Measurements from ENCODE around the gene GALT.

Gene GALT

DNA sequence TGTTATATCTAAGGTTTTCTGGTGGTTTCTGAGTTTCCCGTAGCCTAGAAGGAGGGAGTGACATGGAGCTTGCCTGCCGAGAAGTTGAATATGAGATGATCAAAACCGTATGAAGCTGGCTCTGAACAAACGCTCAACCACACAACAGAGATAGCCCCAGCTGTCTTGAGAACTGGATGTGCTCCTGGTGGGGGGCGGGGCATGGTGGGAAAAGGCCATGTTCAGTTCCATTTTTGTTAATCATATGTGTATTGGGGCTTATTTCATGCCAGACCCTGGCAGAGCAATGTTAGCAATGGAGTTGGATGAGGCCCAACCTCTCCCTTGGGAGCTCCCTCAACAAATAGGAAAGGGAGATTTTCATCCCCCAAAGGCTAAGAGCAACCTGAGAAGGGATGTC is 39.8 kb downstream of the GALT start:
- DNase-seq: no peak

DNA sequence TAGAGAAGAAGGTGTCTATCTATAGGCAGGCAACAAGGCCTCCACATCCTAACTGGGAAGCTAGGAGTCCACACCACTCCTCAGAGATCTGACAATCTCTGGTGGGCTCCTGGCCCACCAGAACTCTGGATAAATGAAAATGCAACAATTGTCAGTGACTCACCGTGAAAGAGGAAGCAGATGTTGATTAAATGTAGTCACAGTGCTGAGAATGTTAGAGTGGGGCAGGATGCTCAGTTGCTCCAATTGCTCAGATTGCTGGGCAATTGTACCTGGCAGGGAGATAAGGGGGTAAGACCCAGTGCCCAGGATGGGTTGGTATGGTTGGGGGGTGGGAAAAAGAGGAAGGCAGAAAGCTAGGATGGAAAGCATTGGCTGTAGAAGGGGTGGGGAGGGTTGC is 40.3 kb downstream of the GALT start:
- no peak for DNase-seq

DNA sequence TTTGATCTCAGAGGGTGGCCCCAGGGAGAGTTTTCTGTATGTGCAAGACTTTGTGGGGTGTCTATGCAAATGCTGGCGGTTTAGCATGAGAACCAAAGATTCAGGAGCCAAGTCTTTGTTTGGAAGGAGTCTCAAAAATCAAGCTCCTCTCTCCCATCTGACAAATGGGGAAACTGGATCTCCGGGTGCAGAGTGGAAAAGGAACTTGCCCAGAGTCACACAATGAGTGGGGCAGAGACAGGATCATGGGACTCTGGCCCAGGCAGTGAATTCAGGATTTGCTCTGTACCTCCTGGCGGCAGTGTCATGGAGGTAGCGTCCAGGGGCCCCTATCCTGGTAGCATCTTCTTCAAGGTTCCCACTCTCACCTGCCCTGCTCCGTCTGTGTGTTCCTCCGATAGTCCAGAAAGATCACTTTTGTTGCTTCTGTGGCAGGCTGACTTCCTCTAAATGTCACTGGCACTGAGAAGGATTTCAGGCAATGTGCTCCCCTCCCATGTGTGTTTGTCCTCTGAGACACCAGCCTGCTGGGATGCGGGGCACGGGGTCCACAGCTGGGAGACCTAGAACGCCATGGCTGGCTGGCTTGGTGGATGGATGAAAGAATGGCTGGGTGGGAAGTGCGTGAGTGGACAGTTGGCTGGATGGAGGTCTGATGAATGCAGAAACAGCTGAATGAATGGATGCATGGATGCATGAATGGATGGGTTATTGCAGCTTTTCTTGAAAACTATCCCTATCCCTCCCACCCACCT is 41.0 kb downstream of the GALT start:
- DNase-seq: no peak

DNA sequence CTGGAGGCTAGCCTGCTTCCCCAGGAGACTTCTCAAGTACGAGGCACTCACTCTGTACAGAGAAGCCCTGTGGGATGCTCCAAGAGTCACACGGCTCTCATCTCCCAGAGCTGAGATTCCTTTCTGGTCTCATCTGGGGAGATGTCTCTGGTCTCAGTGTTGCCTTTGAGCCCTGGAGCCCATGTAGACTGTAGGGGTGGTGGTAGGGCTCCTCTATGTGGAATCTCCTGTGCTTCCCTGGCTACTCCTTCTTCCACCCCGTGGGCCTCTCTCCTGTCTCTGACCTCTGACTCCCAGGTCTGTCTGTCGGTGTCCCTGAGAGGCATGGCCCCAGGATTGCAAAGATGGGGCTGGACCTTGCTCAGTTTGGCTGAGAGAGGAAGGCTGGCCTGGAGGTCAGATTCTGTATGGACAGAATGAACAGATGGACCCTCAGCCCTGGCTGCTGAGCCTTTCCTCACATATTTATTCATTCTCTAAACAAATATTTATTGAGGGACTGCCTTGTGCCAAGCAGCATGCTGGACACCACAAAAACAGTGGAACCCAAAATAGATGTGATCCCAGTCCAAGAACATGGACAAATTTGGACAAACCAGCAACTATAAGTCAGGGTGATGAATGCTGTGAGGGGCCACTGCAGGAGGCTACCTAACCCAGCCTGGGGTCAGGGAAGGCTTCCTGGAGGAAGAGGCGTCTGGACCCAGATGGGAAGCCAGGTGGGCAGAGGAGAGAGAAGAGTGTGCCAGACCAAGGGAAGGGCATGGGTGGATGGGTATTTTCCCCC is 42.0 kb downstream of the GALT start:
- no peak for DNase-seq

DNA sequence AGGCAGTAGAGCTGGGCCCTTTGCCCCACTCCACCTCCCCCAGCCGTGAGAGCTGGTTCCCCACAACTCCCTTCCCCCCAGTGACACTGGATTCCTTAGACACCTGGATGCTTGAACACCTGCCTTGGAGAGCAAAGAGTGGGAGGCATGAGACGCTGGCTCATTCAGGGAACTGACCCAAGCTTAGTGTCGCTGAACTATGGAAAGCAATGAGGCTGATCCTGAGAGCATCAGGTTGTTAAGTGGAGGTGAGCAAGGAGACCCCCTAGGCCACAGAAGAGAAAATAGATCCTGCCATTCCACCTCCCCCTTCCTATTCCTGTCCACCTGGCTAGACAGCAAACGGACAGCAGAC is 42.6 kb downstream of the GALT start:
- DNase-seq: no peak

DNA sequence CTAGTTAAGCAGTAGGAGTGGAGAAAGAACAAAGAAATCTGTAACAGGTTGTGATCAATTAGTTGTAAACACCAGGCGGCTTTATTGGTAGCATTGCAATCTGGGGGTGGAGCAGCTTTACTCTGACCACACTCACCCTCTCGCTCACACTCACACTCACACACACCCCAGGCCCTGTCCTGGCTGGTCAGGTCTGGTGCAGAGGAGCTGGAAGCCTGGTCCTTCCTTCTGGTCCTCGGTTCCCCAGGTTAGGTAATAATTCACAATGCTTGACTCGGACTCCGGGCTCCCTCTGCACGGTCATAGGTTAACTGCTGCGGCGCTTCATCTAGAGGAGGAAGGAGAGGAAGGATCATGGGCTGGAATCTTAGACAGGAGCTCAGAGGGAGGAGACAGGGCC is 43.0 kb downstream of the GALT start:
- DNase-seq: no peak

DNA sequence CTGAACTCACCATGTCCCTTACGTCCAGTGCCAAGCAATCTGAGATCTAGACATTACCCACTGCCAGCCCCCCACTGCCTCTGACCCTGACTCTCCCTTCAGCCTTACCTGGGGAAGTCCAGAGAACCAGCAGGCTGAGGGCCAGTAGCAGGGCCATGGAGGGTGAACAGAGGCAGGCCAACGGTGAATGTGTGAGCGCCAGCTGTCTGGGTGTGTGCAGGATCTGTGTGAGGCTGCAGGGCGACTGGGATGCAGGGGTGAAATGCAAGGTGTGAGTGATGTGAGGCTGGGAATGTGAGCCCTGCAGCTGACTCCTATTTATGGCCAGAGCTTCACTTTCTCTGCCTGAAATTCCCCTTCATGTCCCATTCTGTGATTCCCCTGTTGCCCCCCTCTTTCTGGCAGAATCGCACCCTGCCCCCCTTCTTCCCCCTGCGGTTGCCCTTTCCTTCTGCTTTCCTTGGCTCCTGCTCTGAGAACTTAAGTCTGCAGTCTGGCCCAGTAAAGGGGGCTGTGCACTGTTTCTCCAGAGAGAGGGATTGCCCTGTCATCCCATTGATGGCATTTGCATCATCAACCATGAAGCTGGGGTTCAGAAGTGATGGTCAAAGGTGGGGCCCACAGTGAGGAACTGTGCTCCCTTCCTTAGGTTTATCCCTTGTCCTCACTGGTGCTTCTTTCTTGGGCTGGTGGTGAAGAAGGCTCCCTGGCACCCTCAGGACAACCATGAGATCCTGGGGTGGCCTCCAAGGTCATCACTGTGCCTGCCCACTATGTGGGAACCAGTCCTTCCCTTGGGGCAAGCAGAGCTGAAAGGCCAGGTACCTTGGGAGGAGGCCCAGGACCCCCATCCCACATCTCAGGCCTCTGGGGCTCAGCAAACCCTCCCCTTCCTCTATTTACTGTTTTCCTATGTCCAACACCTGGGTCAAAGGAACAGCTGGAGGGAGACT is 44.8 kb downstream of the GALT start, which contains the start of gene CCL19:
CCL19 (minus strand) TSS at position 294 of the 953 bp plus-strand sequence; CDS start at position 157, 137 bp downstream.
- DNase-seq: no peak

DNA sequence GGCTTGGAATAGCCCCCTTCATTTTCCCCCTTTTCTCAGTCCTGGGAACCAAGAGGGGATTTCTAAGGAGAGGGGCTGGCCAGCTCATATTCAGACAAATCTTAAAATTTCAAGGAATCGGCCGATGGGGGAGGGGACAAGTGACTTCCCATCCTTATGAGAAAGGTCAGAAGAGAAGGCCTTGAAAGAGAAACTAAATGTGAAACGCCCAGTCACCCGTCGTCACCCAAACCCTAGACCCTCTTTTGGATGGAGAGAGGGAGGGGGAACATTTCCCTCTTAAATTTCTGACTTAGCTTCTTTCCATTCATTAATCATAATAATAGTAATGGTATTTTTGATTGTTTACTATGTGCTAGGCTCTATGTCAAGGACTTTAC is 45.5 kb downstream of the GALT start:
- DNase-seq: no peak

DNA sequence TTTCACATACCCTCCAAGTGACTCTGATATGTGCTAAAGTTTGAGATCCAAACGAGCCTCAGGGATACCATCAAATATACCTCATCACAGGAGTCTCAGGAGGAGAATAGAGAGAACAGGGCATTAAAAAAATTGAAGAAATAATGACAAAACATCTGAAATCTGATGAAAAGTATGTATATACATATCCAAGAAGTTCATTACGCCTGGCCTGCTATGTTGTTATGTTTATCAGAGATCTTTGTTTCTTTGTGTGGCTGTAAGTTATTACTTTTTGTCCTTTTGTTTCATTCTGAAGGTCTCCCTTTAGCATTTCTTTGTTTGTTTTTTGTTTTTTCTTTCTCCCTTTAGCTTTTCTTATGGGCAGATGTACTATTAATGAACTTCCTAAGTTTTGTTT is 47.1 kb downstream of the GALT start:
- no peak for DNase-seq

DNA sequence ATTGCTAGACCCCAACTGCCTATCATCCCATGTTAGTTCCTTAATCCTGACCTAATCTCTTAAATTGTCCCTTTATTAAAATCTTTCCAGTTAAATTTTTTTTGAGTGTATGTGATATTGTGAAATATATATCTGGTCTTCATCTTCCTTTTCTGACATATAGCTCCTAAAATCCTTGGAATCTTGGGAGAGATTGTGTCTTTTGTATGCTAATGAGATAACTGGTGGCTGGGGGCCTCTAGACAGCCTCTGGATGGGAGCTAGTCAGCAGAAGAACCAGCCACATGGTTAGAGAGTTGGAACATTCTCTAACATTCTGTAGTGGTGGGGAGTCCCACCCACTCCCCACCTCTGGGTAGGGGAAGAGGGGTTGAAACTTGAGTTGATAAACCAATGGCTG is 48.3 kb downstream of the GALT start:
- no peak for DNase-seq

All from activated naive CD4-positive, alpha-beta T cell (primary cell).